RWPE1 (cell line): ENCODE data around the gene FAM20C.

Experiments used
- CTCF ChIA-PET: fragments of 350-600 bp; sonication (Branson Sonifier 250); formaldehyde crosslinking; extraction: SDS; loops from one replicate; lab custom pipeline; 2021; lab: Yijun Ruan, JAX
- POLR2A ChIA-PET: fragments of 400-600 bp; formaldehyde crosslinking; extraction: SDS; loops from one replicate; lab custom pipeline; 2020; ENCODE audit warnings: antibody characterized with exemption; ENCODE audit not compliant: low non-redundant PET; lab: Yijun Ruan, JAX
- DNase-seq: peaks from one replicate; pipeline ENCODE4 v3.0.0; 2012; ENCODE audit warnings: low spot score
- H3K27ac ChIP-seq: fragments of 450-650 bp; 2 replicates; pipeline ENCODE4 v1.5.1; 2017
- TF ChIP-seq, protein P1 (sequence below): fragments of 450-650 bp; conservative IDR thresholded peaks from 2 replicates; pipeline ENCODE4 v1.5.1; 2017; ENCODE audit warnings: low read depth, mild to moderate bottlenecking

Gene FAM20C

GRCh38 chr7:158771-159170 lies 33.6 kb upstream of the FAM20C start:
- DNase-seq = no peak
- ChIA-PET CTCF (no interaction called here), POLR2A (no interaction called here)
- TF ChIP-seq, protein P1, sequence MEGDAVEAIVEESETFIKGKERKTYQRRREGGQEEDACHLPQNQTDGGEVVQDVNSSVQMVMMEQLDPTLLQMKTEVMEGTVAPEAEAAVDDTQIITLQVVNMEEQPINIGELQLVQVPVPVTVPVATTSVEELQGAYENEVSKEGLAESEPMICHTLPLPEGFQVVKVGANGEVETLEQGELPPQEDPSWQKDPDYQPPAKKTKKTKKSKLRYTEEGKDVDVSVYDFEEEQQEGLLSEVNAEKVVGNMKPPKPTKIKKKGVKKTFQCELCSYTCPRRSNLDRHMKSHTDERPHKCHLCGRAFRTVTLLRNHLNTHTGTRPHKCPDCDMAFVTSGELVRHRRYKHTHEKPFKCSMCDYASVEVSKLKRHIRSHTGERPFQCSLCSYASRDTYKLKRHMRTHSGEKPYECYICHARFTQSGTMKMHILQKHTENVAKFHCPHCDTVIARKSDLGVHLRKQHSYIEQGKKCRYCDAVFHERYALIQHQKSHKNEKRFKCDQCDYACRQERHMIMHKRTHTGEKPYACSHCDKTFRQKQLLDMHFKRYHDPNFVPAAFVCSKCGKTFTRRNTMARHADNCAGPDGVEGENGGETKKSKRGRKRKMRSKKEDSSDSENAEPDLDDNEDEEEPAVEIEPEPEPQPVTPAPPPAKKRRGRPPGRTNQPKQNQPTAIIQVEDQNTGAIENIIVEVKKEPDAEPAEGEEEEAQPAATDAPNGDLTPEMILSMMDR = no peak
- no peak overlapping the region for H3K27ac ChIP-seq

- TF ChIP-seq, protein P1 = no peak
- H3K27ac ChIP-seq = no peak overlapping the region
- POLR2A ChIA-PET = no interaction called here
- CTCF ChIA-PET = no interaction called here
- no peak for DNase-seq
These were observed 32.8 kb upstream of the FAM20C start for GRCh38 chr7:159370-160270.

- POLR2A ChIA-PET = no interaction called here
- TF ChIP-seq, protein P1 = no peak
- CTCF ChIA-PET = interaction anchor here (0.5 kb wide), 1 partner anchor 78 kb away, joined by 3 read pairs; no protein-coding TSS in a partner anchor
- H3K27ac ChIP-seq = no peak overlapping the region
- DNase-seq = no peak
These were observed 31.2 kb upstream of the FAM20C start for GRCh38 chr7:160958-161725.

- ChIA-PET CTCF (no interaction called here), POLR2A (no interaction called here)
- TF ChIP-seq, protein P1 = no peak
- no peak overlapping the region for H3K27ac ChIP-seq
- no peak for DNase-seq
These were observed 29.6 kb upstream of the FAM20C start for GRCh38 chr7:162632-163297.

DNA sequence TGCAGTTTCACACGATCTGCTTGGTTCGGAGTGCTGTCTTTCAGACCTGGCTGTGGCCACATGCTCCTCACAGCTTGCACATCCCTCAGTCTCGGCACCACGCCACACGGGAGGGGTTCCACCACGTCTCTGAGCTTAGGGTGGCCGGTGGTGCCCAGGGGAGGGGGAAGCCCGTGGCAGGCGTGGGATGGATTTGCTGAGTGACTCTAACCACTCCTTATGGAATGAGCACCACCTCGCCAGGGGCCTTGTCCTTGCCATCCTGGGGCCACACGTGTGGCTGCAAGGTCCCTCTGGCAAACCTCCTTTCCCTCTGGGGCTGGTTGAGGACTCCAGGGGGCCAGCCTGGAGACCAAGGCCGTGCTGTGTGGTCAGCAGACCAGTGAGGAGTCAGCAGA lies 29.1 kb upstream of the FAM20C start:
- TF ChIP-seq, protein P1 = no peak
- ChIA-PET POLR2A (no interaction called here), CTCF (no interaction called here)
- no peak overlapping the region for H3K27ac ChIP-seq
- no peak for DNase-seq
